Left lung (tissue), 10 donors: ENCODE results near the gene SMIM20. TPM values are rescaled to one million over a fixed set of nuclear protein-coding genes. Genes with fewer than 3 reads are reported as not detected.

Experiments
- ATAC-seq: fragments of 200-7000 bp; cut with Tn5 transposase; one replicate; pipeline ENCODE4 v1.9.1; 2020; ENCODE audit warnings: moderate library complexity
- DNase-seq, 4 donors: peaks; one replicate each; pipeline ENCODE4 v3.0.0-alpha.2; 2013 to 2020
- H3K27ac ChIP-seq, 2 donors: fragments of 200-600 bp; sonication (generic) in 1 of 2; one replicate each; pipeline versions ENCODE4 v1.5.0 to v1.8.0; 2020 to 2021
- H3K27me3 ChIP-seq, 2 donors: fragments of 200-600 bp; sonication (generic) in 1 of 2; one replicate each; pipeline versions ENCODE4 v1.5.0 to v1.8.0; 2020 to 2021
- H3K36me3 ChIP-seq, 2 donors: fragments of 200-600 bp; sonication (generic) in 1 of 2; one replicate each; pipeline versions ENCODE4 v1.5.0 to v1.8.0; 2020 to 2021
- H3K4me1 ChIP-seq, 2 donors: fragments of 200-600 bp; one replicate each; pipeline ENCODE4 v1.8.0; 2021
- H3K4me3 ChIP-seq, 2 donors: fragments of 200-600 bp; sonication (generic) in 1 of 2; one replicate each; pipeline versions ENCODE4 v1.5.0 to v1.8.0; 2020 to 2021; ENCODE audit warnings: mild to moderate bottlenecking in 1 of 2
- H3K9me3 ChIP-seq, 2 donors: fragments of 200-600 bp; sonication (generic) in 1 of 2; one replicate each; pipeline versions ENCODE4 v1.5.0 to v1.8.0; 2020 to 2021
- intact Hi-C, 2 donors: fragments of 100-400 bp; cut with DNase I; formaldehyde crosslinking; loops; one replicate each; pipeline versions ENCODE4 v1.11.2 to v1.14.2; 2022
- polyA plus RNA-seq, 6 donors: library from polyadenylated mRNA; unstranded; fragments of 120-200 nt; gene quantifications; one replicate each; pipeline ENCODE4 v1.2.1, GENCODE V29; 2013; ENCODE audit not compliant: insufficient read length in 6 of 6
- total RNA-seq, 2 donors: library from RNA; stranded (reverse); fragmentation: NEBNext Ultra II Directional; extraction: Animal tissue kit (Norgen Biotek cat#: 25700); gene quantifications; one replicate each; pipeline ENCODE4 v1.2.1, GENCODE V29; 2021
- TF ChIP-seq, protein P1 (sequence below), 2 donors: fragments of 200-600 bp; sonication (generic) in 1 of 2; IDR thresholded peaks; one replicate each; pipeline versions ENCODE4 v1.5.0 to v1.8.0; 2021; ENCODE audit warnings: antibody characterized with exemption in 2 of 2
- donor health status: DM: no; HTN: yes; CAD: no.
- donor health status: DM: no; HTN: no; CAD: no.

The SMIM20 gene
- total and polyA plus RNA-seq, 8 donors: 20.1 to 48.6 (median 41.7) TPM

DNA sequence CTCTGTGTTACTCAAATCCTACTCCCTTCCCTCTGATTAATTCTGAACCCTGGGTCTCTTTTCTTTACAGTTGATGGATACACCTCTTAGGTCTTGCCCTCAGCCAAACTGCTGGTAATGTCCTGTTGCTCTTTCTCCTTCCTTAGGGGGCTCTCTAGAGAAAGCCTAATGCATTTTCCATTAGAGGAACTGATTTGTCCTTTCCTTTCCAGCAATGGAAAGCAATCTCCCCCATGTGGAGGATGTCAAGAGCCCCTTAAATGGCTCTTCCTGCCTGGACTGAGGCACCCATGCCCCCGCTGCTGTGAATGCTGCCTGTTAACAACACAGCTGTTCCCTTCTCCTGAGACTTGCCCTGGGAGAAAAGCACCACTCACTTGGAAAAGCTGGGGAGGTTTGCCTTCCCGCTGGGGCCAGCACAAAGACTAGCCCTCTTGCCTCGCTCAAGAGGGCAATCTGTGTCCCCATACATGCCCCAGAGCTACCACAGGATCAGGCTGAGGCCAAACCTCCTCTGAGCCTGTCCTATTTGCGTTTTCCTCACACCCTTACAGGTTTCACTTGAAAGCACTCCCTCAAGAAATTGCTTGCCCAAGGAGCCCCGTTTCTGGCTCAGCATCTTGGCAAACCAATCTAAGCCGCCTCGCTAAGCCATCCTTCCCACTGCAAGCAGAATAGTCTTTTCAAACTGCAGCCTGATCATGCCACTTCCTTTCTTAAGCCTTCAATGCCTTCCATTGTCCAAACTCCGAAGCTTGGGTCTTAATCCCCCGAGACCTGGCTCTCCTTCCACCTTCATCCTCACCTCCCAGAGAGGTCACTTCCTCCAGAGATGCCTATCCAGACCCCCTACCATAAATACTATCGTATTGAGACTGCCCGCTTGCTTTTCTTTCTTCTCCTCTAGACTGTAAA is 23.2 kb upstream of the SMIM20 start:
- no peak overlapping the region for H3K27ac ChIP-seq
- H3K9me3 ChIP-seq: no peaks in the 10 kb centered on the region
- H3K36me3 ChIP-seq: no peaks in the 10 kb centered on the region
- TF ChIP-seq, protein P1, sequence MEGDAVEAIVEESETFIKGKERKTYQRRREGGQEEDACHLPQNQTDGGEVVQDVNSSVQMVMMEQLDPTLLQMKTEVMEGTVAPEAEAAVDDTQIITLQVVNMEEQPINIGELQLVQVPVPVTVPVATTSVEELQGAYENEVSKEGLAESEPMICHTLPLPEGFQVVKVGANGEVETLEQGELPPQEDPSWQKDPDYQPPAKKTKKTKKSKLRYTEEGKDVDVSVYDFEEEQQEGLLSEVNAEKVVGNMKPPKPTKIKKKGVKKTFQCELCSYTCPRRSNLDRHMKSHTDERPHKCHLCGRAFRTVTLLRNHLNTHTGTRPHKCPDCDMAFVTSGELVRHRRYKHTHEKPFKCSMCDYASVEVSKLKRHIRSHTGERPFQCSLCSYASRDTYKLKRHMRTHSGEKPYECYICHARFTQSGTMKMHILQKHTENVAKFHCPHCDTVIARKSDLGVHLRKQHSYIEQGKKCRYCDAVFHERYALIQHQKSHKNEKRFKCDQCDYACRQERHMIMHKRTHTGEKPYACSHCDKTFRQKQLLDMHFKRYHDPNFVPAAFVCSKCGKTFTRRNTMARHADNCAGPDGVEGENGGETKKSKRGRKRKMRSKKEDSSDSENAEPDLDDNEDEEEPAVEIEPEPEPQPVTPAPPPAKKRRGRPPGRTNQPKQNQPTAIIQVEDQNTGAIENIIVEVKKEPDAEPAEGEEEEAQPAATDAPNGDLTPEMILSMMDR (IDR thresholded peaks at IDR 0.05): no peak
- no peaks in the 10 kb centered on the region for H3K27me3 ChIP-seq
- H3K4me1 ChIP-seq: no peaks in the 10 kb centered on the region
- intact Hi-C loops: no loop called here
- no peak for DNase-seq
- ATAC-seq: no peak
- H3K4me3 ChIP-seq: no peak overlapping the region

DNA sequence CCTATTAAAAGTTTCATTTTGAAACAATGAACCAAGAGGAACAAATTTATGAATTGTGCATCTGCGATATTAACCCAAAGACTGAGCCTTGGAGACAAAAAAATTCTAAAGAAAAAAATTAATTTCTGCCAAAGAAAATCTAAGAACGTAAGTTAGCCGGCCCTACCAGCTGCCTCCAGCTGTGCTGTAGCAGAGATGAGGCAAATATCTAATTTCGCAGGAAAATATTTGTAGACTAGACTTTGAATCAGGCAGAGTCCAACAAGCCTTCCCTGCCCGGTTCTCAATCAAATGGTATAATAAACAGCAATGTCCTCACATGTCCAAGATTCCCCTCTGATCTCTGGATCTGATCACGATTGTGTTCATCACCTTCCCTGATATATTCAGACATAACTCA is 21.2 kb upstream of the SMIM20 start:
- H3K9me3 ChIP-seq: no peaks in the 10 kb centered on the region
- no peak overlapping the region for H3K27ac ChIP-seq
- no peaks in the 10 kb centered on the region for H3K36me3 ChIP-seq
- TF ChIP-seq, protein P1 (IDR thresholded peaks at IDR 0.05): no peak
- no peak for ATAC-seq
- no peaks in the 10 kb centered on the region for H3K4me1 ChIP-seq
- intact Hi-C loops: no loop called here
- DNase-seq: peak in 2 of 4 donors; percentile 78 to 90
- no peak overlapping the region for H3K4me3 ChIP-seq
- no peaks in the 10 kb centered on the region for H3K27me3 ChIP-seq

DNA sequence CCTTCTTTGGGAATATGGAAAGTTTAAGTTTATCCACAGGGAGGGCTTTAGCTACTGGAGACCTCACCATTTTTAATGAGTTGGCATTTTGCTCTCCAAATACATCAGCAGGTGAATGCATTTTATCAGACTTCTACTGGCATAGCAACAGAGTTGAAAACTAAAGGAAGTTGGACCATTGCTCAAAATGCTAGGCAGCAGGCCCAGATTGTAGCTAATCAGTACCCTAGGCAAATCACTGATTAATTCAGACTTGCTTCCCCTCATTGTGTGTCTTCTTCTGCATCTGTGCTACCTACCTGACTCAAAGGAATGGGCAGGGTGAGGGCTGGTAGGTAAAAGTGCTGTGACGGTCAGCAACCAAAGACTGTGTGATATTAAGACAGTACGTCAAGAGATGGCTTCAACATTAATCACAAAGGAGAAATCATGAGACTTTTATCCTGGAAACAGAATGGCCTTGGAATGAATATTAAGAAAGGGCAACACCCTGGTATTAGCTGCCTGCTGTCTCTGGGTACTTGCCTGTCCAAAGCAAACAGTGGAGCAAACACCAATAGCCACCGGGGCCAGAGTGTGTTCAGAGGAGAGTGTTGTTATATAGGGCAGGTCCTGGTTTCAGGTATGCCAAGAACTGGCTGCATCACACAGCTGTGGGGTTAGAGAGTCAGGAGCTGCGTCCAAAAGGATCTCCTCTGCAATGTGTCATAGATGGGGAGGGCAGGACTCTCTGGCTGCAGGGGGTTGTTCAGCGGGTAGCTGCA is 17.1 kb upstream of the SMIM20 start:
- ATAC-seq: peak; percentile 97
- Histone ChIP-seq H3K9me3 (no peaks in the 10 kb centered on the region), H3K4me1 (no peaks in the 10 kb centered on the region), H3K36me3 (no peaks in the 10 kb centered on the region), H3K4me3 (no peak overlapping the region), H3K27me3 (no peaks in the 10 kb centered on the region), H3K27ac (no peak overlapping the region)
- peak in 1 of 4 donors; percentile 51 for DNase-seq
- intact Hi-C loops: no loop called here
- TF ChIP-seq, protein P1 (IDR thresholded peaks at IDR 0.05): no peak

DNA sequence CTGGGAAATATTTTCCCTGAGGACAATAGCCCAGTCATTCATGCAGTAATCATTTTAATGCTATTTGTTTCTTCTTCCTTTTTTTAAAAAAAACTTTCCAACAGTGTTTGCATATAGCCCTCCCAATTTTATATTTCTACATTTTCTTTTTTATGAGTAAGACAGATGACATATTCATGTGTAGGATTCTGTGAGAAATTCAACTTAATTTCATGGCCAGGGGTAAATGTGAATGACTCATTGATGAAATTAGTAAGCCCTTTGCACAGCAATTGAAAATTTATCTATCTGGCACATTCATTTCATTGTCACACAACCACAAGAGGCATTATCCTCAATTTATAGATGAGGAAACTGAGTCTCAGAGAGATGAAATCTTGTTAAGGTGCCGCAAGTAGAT is 13.7 kb upstream of the SMIM20 start:
- no peaks in the 10 kb centered on the region for H3K27me3 ChIP-seq
- intact Hi-C loops: no loop called here
- H3K4me1 ChIP-seq: no peaks in the 10 kb centered on the region
- H3K4me3 ChIP-seq: no peak overlapping the region
- TF ChIP-seq, protein P1 (IDR thresholded peaks at IDR 0.05): no peak
- no peaks in the 10 kb centered on the region for H3K9me3 ChIP-seq
- no peak overlapping the region for H3K27ac ChIP-seq
- ATAC-seq (no peak), DNase-seq (no peak)
- H3K36me3 ChIP-seq: no peaks in the 10 kb centered on the region

DNA sequence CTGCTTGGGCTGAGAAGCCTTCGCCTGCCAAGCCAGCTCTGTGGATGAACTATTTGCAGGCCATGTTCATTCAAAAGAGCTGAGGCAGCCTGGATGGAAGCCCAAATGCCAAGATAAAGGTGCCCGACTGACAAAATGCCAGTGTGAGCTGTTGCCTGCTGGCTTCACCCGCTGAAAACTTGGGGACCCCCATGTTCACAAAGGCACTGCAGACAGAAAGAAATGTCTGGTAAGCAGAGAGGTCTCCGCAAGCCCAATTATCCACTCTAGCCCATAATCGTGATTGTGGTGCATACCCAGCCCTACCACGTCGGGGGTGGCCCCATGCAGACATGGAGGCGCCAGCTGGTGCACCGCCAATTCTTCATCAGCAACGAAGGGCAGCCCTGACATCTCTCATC is 13.0 kb upstream of the SMIM20 start:
- TF ChIP-seq, protein P1 (IDR thresholded peaks at IDR 0.05): no peak
- no peaks in the 10 kb centered on the region for H3K9me3 ChIP-seq
- no peak for ATAC-seq

More for the DNA sequence above, 13.0 kb upstream of the SMIM20 start:
- no peak overlapping the region for H3K4me3 ChIP-seq
- no peak overlapping the region for H3K27ac ChIP-seq
- no peaks in the 10 kb centered on the region for H3K36me3 ChIP-seq
- no peak for DNase-seq
- no peaks in the 10 kb centered on the region for H3K27me3 ChIP-seq
- H3K4me1 ChIP-seq: no peaks in the 10 kb centered on the region
- intact Hi-C loops: no loop called here
